HG03432 (cell line): ENCODE results near the gene SHANK2.

Experiments
- ATAC-seq: cut with Tn5 transposase; IDR thresholded peaks from one replicate; pipeline ENCODE4 v1.9.1; 2021; ENCODE audit warnings: mild to moderate bottlenecking, moderate library complexity; ENCODE audit not compliant: unreplicated experiment

SHANK2 gene

DNA sequence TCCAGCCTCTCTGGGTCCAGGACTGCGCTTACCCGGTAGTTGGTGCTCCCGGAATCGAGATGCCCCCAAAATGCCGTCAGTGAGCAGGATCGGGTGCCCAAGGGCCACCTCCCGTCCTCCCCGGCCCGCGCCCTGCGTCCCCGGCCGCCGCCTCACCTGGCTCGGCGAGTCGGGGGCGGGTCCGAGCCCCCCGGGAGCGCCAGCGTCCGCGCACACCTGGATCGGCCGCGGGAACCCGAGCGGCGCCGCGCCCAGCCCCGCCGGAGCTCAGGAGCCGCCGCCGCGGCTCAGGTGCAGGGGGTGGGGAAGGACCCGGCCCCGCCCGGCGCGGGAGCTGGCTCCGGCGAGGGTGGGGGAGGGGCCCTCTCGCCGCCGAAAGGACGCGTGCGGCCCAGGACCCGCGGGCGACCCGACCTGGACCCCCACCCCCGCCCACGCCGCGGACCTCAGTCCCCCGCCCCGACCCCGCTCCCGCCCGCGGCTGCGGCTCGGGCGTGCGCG is at the start of gene SHANK2:
Gene SHANK2, minus strand, starts transcription at position 309 of the 501 bp plus-strand sequence. CDS start 105,251 bp downstream, outside the sequence.
- ATAC-seq = no peak

DNA sequence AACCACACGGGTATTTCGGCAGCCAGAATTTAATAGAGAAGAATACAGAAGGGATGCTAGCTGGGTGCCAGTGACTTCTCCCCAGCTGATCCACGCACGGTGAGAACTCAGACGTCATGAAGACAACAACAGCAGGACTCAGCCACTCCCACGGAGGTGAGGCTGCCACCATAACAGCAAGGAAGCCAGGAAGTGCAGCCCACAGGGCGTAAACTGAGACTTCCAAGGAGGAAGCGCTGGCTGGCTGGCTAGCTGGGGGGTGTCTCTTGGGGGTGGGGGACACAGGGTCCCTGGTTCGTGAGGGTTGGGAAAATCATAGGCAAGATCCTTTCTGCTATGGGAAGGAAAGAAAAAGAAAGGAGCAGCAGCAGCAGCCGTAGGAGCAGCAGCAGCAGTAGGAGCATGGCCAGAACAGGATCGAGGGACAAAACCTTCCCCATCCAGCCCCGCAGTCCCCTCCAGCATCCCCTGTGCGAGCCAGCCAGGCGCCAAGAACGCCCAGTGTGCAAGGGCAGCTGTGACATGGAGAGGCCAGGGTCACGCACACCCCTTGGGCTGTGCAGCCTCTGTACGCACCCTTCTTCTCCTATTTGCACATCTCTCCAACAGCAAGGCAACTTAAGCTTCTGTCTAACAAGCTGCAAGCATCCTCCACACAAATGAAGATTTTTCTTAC is 49.6 kb upstream of the SHANK2 start:
- ATAC-seq = no peak

DNA sequence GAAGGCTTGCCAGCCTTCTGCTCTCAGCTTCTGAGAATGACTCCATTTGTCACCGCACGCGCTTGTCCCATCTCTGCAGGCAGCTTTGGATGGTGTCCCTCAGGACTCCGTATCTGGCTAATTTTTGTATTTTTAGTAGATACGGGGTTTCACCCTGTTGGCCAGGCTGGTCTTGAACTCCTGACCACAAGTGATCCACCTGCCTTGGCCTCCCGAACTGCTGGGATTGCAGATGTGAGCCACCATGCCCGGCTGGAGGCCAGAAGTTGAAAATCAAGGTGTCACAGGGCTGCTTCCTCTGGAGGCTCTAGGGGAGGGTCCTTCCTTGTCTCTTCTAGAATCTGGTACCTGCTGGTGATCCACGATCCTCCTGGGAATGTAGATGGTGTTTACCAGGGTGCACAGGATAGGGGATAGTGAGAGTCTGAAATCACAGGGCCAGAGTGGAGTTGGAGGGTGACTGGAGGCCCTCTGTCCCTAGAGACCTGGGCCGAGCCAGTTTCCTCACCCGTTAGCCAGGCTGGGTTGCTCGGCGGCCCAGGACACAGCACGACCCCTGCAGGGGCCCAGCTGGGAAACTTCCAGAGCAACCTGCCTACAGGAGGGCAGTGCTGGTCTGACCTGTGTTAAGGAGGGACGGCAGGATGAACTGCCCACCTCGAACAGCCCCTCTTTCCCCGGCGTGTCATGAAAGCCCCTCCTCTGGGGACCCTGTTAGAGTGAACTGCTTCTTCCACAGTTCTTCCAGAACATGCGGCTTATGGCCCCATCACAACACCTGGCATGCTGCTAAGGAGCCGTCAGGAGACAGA is 48.9 kb upstream of the SHANK2 start:
- ATAC-seq = no peak

DNA sequence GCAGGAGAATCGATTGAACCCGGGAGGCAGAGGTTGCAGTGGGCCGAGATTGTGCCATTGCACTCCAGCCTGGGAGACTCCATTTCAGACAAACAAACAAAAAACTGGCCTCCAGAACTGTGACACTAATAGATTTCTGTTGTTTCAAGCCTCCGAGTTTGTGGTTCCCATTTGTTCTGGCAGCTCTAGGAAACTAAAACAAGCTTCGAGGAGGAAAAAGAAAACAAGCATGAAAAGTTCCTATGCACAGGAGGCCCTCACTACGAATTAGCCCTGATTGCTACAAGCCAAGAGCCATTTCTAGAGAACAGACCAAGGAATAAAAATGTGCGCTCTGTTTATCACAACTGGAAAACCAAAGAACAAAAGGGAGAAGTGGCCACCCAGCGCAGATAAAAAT is 47.8 kb upstream of the SHANK2 start:
- ATAC-seq = no peak

DNA sequence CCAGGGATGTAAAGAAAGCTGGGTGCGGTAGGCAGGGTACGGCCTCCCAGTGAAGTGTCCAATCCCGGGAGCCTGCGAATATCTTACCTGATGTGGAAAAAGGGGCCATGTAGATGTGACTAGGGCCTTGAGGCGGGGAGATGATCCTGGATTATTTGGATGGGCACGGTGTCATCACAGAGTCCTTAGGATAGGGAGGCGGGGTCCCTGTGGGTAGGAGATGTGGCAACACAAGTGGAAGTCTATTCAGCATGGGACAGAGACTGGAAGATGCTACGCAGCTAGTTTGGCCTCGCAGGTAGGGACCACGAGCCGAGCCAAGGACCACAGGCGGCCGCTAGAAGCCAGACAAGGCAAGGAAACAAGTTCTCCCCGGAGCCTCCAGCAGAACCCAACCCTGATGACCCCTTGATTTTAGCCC is 46.4 kb upstream of the SHANK2 start:
- no peak for ATAC-seq

DNA sequence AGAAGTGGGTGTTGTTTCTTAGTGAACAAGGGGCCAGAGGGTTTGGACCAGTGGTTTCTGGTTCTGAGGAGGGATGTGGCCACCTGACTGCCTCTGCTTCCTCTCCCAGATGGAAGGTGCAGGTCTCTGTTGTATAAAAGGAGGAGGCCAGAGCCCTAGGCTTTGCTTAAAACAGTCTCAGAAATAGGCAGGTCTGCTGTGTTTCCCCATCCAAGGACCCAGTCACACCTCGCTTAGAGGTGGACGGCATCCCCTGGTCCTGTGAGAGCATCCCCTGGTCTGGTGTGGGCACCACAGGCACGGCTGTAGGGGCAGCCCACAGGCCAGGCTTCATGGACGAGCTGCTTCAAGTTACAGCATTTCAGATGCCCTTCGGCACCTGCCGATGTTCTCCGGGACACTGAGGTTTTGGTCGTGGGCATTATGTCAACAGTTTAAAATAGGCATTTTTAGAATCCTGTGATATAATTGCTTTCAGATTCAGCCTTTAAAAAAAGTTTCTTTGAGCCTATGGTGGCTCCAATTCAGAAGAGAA is 45.7 kb upstream of the SHANK2 start:
- no peak for ATAC-seq

DNA sequence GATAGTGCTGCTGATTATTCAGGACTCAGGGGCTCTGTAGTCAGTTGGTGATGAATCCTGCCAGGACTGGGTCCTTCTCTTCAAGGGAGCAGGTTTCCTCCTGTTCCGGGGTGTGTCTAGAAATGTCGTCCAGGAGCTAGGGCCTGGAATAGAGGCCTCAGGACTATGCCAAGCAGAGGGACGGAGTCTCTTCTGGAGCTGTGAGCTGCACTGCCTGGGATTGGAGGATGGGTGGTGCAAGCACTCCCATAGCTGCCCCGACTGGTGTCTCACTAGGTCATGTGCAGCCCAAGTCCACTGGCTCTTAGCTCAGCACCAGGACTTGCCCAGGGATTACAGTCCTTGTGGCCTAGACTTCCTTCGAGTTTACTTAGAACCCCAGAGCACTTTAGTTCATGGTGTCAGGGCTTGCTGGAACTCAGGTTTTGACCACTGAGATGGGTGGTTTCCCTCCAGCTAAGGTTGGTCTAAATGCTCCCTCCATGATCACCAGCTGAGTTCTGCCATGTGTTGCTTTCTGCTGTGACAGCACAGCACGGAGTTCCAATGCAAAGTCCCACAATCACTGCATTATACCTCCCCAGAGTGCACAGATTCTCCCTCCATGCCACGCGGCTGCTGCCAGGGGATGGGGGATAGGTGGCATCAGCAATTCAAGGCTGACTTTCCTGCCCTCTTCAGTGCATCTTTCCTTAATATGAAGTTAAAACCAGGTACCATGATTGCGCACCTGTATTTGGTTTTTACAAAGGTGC is 42.6 kb upstream of the SHANK2 start:
- ATAC-seq = no peak

DNA sequence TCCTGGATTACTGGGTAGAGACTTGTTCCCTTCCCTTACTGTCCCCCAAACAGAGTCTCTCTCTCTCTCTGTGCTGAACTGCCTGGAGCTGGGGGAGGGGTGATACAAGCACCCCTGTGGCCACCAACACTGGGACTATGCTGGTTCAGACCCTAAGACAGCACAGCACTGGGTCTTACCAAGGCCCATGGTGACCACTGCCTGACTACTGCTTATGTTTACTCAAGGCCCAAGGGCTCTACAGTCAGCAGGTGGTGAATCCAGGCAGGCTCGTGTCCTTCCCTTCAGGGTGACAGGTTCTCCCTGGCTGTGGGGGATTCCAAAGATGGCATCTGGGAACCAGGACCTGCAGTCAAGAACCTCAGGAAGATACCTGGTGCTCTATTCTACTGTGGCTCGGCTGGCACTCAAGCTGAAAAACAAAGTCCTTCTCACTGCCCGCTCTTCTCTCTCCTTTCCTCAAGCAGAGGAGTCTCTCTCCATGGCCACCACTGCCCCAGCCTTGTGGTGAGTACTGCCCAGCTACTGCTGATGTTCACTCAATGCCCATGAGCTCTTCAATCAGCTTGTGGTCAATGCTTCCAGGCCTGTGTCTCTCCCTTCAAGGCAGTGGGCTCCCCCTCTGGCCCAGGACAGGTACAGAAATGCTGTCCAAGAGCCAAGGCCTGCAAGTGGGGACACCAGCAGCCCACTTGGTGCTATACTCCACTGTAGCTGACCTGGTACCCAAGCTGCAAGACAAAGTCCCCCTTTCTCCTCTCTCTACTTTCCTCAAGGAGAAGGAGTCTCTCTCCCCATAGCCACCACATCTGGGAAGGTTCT is 41.8 kb upstream of the SHANK2 start:
- ATAC-seq = no peak

DNA sequence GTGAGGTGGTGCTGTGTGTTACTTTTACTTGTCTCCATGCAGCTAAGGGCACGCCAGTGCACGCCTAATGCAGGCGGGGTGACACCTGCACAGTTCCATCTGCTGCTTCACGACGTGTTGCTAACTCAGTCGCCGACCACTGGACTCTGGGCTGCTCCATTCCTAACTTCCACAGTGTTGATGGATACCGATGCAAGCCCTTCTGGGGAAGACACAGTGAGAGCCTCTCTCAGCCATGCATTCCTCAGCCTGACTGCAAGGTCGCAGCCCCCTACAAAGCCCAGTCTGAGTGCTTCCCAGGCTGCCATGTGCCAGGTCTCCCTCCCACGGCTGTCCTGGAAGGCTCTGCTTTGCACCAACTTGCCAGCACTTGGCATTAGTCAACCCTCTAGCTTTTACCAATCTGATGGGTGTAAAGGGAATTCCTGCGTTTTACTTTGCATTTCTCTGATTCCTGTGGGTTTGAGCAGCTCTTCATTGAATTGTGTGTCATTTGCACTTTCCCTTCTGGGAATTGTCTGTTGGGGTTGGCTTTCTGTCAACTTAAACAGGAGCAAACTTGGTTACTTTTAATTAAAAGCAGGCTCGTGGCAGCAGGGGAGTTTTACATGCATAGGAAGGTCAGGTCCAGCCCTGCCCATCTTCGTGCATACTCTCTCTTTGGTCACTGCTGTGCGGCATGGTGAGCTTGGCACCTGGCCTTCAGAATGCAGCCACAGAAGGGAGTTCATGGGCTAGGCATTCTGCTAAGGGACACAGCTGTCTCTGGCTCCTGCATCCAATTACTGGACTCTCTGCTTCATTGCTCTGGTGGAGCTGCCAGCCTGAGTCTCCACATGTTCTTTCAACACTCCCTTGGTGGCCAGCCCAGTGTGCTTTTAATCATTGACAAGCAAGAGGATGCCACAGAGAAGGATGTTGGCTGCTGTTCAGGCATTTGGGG is 34.6 kb upstream of the SHANK2 start:
- no peak for ATAC-seq

DNA sequence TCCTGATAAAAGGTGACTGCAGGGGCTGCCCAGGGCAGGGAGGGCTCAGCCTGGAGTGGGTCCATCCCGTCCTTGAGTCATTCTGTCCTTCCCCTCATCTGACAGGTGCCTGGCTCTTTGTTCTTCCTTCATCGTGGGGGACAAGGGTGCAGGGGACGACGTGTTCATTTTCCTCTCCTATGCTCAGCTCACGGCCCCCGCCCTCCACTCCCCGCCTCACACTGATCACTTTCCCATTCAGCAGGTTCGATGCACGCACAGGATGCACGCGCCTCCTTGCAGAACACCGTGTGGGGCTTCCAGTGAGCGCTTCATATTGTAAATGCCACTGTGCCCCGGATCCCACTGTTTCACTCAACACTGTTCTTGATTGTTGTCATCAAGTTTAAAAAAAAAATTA is 32.7 kb upstream of the SHANK2 start:
- no peak for ATAC-seq

DNA sequence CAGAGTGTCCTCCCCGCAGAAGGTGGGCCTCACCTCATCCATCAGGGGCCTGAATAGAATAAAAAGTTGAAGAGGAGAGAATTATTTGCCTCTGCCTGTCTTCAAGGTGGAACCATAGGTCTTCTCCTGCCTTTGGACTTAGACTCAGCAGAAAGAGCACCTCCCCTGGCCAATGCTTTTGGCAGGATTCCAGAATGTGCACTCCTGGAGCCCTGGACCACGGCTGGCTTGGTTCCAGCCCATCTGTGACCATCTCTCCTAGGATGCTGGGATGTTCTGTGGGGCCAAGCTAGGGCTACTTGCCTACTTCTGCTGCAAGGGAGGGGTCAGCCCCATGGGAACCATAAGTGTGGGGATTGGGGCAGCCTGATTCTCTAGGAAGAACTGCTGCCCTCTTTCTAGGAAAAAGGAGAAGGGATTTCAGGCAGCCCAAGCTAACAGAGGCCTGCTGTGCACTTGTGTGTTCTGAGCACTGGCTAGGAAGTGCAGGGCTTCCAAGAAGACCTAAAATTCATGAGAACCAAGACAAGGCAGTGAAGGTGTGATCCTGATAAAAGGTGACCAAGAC is 32.2 kb upstream of the SHANK2 start:
- no peak for ATAC-seq

DNA sequence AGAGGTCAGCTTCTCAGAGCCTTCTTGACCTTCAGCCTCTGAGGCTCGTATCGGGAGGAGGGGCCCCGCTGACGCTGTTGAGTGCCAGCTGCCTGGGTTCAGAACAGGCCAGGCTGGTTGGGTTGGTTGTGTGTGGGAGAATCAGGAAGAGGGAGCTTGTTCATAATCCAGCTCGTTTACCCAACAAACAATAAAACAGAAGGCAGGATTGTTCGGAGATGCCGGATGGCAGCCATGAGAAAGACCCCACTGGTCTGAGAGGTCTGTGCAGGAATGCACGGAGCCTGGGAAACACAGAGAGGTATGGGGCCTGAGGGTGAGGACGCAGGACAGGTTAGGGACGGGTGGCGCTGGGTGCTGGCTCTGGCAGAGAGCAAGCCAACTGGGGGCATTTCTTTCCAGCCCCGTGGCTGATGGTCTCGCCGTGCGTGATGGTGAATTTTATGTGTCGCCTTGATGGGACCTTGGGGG is 31.6 kb upstream of the SHANK2 start:
- no peak for ATAC-seq

DNA sequence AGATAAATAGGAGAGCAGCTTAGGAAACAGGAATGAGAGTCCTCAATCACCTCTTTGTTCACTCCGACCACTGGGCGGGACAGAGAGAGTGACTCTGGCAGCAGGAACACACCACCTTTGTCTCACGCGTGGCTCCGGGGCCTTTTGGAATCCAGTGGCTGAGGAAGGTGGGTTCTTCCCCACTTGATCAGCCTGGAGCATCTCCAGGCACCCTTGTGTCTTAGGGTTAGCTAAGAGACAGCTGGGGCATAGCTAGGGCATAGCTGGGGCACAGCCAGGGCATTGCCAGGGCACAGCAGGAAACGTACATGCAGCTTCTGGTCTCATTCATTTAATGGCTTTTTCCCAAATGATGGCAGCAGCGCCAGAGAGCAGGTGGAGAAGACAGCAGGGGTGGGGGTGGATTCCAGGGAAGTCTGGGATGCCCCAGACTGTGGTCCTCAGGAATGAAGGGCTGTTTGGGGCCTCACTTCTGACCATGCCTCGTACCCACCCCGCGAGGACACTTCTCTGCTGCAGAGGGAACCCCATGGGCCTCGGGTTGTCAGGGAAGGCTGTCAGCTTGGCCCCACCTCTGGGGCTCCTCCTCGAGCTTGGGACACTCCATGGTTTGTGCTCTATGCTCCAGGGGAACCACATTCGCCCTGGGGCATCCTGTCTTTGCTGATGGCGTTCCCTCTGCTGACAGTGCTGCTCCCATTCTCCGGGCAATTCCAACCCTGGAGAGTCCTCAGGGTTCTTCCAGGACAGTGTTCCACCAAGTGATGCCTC is 30.4 kb upstream of the SHANK2 start:
- ATAC-seq = no peak

DNA sequence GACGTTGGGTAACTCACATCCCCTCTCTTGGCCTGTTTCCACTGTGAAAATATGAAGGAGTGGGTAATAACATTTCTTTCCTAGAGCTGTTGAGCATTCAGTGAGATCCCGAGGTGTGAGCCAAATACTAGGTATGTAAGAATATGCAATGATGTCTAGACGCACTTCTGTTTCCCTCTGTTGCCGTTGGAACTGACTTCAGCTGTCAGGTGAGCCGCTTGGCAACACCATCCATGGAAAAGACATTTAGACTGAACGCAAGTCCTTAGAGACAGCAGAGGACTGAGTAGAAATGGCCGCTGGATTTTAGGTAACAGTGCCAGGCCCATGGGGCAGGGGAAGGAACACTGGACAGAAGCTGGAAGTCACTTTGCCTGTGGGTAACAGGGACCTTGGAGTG is 29.5 kb upstream of the SHANK2 start:
- ATAC-seq = no peak

DNA sequence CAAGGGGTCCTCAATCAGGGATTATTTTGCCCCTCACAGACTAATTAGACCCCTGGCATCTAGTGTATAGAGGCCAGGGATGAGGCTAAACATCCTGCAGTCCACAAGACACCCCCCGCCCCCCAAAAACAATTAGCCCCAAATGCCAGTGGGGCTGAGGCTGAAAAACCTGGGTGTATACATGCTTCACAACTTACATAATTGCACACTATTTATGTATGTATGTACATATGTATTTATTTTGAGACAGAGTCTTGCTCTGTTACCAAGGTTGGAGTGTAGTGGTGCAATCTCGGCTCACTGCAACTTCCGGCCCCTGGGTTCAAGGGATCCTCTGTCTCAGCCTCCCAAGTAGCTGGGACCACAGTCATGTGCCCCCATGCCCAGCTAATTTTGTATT is 28.8 kb upstream of the SHANK2 start:
- ATAC-seq = no peak

DNA sequence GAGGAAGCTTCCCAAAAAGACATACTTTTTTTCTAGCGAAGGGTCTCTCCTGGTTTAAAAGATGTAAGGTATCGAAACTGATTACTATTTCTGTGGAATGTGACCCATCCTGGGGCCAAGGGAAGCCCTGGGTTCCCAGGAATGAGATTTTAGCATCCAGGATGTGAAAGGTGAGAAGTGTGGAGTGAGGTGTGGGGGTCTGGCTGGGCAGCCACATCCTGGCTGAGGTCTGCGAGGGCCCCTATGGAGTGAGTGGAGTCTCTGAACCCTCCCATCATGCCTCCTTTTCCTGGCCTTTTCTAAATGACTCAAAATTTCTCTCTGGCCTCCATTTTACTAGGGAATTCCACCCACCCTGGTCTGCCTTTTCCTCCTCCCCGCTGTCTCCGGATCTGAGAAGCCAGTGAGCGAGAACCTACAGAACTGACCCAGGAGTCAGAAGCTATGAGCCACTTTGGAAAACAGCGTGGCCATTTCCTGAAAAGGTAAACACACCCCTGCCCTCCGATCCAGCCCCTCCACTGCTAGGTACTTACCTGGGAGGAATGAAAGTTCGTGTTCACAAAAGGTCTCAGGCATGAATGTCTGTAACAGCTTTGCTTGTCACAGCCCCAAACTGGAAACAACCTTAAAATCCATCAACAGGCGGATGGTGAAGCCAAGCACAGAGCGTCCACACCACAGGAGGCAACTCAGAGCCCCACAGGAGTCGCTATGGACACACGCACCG is 27.7 kb upstream of the SHANK2 start:
- ATAC-seq = no peak

DNA sequence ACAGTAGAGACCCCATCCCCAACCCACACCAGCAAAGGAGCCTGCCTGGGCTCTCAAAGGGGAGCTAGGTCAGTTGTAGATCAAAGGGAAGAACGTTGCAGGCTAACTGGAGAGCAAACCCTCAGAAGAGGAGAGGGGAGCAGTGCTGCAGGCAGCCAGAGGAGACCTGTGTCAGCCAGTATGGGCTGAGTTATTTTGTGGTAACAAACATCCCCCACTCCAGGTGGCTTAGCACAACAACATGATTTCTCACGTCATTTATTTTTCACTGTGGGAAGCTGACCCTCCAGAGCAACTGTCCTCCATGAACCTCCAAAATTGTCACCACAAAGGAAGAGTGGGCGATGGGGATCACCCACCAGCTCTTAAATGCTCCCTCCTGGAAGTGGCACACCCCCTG is 19.8 kb upstream of the SHANK2 start:
- ATAC-seq = no peak
